HG03378 (cell line): ENCODE data around the gene PCYT2.

Source experiments
- ATAC-seq: cut with Tn5 transposase; IDR thresholded peaks from one replicate; pipeline ENCODE4 v1.9.1; 2021; ENCODE audit warnings: mild to moderate bottlenecking, moderate library complexity; ENCODE audit not compliant: unreplicated experiment

PCYT2 gene

DNA sequence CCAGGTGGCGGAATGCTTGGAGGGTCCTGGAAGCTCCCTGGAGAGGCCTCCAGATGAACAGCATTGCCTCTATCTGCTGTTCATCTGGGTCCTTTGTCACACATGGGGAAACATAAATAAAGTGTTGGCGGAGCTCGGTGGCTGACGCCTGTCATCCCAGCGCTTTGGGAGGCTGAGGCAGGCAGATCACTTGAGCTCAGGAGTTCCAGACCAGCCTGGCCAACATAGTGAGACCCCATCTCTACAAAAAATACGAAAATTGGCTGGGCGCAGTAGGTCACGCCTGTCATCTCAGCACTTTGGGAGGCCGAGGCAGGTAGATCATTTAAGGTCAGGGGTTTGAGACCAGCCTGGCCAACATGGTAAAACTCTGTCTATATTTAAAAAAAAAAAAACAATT is 33.7 kb upstream of the PCYT2 start:
- ATAC-seq = no peak

DNA sequence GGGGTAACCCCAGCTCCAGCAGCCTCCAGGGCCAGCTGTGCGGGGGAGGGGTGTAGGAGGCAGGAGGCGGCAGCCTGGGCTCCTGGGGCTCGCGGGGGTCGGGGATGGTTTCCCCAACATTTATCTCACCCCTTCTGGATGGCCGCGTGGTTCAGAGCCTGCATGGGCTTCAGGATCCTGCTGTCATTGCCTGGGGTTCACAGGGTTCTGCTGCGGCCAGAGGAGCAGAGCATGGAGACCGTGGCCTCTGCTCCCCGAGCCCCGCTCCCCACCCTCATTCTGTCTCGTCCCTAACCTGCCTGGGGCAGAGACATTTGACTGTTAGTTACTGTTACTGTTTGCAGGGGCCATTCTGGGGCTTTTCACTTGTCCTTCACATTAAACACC is 31.0 kb upstream of the PCYT2 start:
- no peak for ATAC-seq

DNA sequence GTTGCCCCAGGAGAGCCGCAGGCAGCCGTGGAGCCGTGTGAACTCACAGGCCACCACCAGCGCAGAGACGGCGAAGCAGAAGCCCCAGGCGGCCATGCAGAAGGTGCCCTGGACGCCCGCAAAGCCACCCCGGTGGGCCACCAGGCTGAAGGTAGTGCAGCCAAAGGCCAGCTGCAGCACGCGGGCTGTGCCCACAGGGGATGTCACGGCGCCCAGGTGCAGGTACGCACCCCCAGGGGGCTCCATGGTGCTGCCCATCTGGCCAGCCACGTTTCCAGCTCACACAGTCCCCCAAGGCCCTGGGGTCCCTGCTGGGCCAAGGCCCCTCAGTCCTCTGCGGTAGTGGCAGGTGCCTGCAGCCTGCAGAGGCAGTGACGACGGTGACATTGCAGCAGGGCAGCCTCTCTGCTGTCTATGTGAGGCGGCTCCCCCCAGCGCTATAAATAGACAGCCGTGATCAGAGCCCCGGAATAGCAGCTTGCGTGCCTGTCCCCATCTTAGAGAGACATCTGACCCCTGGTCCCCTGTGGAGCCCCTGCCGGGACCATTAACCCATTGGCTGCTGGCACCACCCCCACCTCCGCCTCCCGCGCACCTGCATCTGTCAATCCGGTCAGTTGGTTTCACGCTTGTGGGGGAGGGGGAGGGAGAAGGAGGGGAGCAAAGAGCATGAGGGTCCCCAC is 30.4 kb upstream of the PCYT2 start:
- no peak for ATAC-seq

DNA sequence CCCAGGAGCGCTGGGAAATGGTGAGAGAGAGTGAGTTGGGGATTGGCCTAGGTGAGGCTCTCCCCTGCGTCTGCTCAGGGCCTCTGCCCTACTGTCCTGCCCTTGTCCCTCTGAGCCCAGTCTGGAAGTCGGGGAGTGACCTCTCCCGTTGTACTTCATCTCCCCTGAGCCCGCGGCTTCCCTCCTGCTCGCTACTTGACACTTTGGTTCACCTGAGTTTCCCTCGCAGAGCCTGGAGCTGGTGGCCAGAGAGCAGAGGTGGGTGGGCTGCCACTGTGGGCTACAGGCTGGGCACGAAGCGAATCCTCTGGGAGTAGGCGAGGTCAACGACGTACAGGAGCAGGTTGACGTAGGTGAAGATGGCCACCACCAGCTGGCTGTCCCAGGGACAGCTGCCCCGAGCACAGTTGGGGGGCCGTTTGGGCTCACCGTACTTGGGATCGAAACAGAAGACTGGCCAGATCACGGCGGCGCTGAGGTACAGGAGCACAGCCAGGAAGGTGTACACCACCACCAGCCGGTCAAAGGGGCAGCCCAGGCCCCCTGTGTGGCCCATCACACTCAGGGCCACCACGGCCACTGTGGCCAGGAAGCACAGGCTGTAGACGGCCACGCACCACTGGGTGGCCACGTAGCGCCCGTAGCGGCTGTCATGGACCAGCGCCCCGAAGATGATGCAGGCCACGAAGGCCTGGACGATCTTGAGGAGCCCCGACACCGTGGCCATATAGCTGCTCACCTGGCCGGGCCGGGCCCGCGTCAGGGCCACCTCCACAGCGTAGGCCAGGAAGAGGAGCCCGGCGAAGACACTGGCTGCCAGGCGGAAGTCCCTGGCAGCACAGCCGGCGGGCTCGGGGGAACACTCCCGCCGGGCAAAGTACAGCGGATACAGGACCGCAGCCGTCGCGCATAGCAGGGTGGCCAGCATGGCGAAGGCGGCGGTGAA is 29.6 kb upstream of the PCYT2 start:
- no peak for ATAC-seq

DNA sequence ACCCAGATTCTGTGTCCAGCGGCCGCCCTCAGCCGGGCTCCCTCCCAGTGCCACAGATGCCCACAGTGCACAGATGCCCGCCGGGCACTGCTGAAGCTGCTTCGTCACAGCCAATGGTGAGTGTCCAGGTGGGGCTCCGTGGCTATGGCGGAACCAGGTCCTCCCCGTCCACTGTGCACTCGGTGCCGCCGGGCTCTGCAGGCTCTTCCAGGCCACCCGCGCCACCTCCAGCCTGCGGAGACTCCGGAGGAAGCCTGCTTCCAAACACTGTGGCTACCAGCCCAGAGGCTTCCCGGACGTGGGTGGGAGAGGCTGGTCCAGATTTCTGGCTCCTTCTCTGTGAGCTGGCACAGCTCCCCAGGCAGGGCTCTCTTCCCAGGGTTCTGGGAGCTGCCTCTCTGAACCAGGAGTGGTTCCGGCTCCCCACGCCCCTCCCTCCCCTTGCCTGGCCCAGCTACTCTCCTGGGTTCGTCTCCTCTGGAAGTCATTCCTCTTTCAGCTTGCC is 28.7 kb upstream of the PCYT2 start:
- ATAC-seq = no peak

DNA sequence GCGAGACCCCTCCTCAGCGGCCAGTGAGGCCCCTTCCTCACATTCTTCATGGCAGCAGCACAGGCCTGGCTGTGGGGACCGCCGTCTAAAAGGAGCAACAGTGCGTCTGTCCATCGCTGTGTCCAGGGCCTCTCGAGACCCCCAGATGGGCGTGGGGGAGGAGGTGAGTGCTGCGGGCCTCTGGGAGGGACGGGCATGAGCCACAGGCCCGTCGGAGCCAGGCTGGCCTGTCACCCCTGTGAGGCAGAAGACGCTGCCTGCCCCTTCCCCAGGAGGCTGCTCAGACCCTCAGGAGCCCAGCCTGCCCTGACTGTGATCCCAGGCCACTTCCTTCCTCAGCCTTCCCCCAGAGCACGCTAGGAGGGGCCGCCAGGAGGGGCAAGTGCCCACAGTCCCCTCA is 28.0 kb upstream of the PCYT2 start:
- no peak for ATAC-seq

DNA sequence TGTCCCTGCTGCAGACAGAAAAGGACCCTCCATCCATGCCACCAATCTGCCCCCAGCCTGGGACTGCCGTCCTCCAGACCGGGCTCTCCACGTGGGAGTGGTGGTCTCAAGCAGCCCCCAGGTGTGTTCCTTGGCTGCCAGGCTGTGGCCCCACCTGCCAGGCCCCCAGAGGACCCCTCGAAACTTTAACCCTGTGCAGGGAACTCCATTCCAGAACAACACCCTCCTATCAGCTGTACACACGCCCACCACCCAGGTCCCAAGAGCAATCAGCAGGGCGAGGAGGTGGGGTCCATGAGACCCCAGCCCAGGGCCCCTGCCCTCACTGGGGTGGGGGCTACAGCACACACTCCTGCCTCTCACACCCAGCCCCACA is 24.5 kb upstream of the PCYT2 start:
- no peak for ATAC-seq

DNA sequence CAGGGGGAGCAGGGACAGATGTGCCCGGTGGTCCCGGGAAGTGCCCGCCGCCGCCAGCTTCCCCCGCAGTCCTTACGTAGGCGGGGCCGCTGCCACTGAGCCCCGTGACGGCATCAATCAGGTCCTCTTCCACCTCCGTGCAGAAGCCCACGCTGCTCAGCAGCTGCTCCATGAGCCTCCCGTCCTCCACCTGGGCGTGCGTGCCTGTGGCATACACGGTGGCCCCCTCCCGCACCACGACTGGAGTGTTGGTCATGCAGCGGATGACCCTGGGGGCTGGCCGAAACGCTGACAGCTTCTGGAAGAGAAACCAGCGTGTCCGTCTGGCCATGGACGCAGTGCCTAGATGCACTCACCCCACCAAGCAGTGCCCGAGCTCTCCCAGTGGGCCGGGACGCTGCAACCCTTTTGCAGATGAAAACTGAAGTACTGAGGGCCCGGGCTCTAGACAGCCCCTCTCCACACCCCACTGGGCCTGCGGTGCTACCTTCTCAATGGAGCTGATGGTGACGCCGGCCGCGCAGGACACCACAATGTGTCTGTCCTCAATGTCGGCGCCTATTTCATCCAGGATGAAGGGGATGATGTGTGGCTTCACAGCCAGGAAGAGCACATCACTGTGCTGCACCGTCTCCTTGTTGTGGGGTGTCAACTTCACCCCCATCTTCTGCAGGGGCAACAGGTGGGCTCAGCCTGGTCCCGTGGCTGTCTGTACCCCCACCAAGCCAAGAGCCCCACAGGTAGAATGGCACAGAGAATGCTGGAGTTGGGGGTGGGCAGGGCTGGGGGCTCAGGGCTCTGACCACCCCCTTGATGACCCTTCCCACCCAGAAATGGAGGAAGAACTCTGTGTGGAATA is 23.9 kb upstream of the PCYT2 start:
- no peak for ATAC-seq

DNA sequence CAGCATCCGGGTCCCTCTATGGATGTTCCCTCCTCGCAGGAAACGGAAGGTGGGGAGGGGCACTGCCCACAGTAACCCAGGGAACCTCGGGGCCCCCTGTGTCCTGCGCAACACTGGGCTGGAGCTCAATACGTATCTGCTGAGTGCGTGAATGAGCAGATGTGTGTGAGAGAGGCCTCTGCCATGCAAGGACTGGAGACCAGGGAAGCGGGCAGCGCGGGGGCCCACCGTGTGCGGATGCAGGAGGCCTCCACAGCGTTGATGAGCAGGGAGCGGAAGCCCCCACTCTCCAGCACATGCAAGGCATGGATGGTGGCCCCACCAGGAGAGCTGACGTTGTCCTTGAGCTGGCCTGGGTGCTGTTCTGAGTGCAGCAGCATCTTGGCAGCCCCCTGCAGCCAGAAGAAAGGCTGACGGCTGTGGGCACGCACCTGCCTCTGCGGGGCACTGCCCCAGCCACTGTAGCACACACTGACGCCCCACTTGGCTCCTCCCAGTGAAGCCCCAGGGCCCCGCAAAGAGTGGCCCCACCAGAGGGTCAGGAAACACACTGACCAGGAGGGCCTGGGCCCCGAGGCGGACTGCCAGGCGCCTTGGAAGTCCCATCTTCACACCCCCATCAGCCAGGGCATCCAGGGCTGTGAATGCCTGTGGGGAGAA is 23.0 kb upstream of the PCYT2 start:
- no peak for ATAC-seq

DNA sequence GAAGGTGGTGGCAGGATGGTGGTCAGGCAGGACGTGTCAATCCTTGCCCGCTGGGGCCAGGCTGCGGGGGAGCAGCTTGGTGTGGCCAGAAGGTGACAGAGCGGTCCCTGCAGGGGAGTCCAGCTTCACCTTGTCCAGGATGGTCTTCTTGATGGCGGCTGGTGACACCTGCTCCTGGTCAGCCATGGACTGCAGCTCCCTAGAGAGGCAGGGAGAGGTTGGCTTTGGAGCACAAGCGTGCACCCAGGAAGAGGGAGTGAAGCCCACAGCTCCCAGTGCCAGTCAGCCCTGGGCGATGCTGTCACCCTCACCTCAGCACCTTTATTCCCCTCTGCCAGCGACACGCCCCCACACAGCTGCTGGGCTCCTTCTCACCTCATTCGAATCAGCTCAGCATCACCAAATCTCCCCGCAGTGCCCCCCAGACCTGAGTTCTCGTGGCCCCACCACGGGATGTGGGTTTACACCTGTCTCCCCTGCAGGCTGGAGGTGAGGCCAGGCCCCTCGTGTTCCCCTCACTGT is 22.0 kb upstream of the PCYT2 start:
- no peak for ATAC-seq

DNA sequence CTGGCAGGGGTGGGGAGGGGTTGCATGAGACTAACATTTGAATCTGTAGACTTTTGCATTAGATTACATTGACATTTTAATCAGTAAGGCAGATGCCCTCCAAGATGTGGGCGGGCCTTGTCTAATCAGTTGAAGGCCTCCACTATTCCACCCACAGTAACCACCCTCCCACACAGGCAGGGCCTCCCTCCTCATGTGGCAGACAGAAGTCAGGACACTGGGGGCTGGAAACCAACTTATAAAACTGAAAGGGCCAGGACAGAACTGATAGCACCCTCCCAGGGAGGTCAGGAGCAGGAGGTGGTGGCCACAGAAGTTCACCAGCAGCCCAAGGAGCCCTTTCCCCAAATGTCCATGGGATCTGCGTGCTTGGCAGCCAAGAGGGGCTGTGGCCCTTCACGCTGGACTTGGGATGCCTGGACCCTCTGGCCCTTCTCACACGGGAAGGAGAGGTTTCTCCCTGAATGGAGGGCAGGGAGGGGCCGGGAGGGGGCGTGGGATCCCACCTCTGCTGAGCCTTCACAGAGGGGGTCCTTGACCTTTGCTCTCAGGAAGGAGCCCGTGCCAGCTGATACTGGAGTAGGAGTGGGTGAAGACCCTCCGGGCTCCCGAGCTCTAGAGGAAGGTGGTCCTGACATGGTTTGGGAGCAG is 21.3 kb upstream of the PCYT2 start:
- ATAC-seq = no peak

DNA sequence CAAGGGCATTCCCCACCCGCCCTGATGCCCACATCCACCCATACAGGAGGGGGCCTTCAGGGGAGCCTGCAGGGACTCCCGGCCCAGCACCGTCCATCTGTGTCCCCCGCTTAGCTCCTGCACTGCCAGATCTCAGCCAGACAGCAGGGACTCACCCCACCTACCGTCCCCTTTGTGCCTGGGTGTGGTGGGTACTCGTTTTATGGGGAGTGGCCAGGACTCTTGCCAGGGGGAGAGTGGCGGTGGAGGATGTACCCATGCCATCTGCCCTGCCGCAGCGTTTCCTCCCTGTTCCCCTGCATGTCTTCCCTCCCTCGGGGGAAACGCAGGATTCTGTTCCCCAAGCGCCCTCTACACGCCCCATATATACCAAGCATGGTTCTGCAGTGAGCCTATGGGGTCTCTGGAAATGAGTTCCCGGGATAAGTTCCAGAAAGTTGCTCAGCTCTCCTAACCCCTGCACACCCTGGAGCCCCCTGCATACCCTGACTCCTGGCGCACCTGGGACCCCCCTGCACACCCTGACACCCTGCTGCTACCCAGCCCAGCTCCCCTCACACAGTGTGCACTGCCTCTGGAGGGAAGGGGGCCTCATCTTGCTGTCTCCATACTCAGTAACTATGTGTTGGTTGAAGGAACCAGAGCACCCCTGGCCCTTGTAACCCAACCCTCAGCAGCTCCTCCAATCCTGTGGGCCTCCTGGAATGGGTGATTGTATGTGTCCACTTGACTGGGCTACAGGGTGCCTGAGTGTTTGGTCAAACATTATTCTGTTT is 20.5 kb upstream of the PCYT2 start:
- no peak for ATAC-seq

DNA sequence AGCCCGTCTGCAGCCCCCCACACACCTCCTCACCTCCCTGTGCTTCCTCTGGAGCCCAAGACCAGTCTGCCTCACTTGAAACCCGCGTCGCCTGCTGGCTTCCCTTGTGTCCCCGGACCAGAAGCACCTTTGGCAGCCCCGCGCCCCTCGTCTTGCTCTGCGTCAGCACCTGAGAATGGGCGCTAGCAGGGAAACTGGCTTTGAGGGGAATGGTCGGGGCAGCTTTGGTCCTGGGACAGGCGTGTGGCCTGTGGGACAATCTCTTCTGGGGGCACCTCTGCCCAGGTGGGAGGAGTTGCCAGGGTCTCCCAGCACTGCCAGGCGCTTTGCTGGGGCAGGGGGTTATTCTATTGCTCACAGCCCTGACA is 20.0 kb upstream of the PCYT2 start:
- ATAC-seq = no peak

DNA sequence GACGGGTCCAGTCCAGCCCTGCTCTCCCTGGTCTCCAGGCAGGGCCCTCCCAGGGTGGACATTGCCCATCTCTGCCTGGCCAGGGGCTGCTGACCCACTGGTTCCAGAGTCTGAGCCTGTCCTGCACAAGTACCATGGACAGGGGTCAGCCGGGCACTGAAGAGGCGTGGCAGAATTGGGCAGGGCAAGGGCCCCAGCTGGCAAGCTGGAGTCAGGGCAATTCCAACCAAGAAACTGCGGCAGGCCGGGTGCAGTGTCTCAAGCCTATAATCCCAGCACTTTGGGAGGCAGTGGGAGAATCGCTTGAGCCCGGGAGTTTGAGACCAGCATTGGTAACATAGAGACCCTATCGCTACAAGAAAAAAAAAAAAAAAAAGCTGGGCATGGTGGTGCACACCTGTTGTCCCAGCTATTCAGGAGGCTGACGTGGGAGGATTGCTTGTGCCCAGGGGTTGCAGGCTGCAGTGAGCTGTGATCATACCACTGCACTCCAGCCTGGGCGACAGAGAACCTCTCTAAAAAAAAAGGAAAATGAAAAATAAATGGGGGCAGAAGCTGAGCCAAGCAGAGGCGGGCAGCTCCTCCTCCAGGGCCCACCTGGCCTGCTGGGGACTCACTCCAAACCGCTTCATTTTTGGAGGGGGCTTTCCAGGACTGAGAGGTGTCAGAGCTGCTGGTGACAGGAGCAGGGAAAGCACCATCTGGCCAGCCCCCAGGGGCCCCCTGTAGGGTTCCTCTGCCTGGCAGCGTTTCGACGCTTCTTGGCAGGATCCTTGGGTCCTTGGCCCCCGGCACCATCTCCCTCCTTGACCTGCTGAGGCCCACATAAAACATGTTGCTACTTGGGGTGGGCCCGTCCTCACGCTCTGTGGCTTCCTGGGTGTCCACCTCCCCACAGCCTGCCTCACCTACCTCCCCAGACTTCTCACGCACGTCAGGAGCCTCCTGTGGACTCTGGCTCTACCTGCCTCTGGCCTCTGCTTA is 19.2 kb upstream of the PCYT2 start:
- no peak for ATAC-seq

DNA sequence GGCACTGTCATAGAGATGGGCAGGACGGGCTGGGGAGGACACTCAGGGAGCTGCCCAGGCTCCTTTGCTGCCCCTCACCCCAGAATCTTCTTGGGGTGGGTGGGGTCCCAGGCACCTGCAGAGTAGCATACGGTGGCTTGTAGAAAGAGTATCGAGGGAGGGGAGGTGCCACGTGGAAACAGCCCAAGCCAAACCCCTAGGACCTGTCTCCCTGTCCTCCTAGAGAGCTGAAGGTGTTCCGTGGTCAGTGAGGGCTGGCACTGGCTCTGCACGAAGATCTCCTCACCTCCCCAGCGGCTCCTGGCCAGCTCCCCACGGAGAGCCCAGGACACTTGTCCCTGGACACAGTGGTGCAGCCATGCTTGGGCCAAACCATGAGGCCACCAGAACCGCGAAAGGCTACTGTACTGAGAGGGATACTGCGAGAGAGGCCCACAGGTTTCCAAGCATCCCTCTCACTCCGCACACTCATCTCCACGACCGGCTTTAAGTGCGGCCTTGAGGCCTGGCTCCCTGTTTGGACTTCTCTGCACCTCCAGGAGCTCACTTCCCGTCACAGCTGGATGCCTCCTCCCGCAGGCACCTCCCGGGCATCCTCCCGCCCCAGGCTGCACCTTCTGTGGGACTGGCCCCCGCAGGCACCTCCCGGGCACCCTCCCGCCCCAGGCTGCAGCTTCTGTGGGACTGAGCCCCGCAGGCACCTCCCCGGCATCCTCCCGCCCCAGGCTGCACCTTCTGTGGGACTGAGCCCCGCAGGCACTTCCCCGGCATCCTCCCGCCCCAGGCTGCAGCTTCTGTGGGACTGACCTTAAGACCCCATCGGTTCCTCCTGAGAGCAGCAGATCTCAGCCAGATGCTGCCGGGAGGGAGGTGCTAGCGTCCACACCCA is 18.3 kb upstream of the PCYT2 start:
- no peak for ATAC-seq

DNA sequence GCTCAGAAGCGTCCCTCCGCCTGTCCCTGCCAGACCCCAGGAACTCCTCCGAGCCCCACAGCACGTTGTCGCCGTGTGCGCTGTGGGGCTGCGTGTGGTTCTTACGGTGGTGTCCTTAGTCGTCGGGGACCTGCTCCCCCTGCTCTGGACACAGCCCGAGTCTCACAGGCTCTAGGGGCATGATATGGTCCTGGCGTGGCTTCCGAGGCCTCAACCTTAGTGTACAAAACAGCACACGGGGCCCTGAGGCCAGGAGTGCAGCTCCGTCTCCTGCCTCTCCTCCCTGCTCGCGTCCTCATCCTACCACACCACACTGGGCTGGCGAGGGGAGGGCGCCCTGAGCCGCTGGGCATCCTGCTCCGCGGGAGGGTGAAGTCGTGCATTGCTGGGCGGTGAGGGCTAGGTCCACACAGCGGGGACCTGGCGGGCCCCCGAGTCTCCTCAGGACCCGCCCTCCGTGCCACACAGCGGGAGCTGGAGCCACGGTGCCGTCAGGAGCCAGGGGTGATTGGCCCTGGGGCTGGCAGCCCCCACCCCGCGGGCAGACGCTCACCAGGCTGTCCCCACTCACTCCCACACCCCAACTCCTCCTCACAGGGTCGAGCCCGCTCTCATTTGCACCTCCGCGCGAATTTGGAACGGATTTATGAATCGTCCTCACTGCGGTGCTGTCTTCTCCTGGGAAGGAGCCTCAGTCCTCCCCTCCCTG is 17.5 kb upstream of the PCYT2 start:
- no peak for ATAC-seq
